DMS114 treated with DMSO at 0.1 percent for 48 hours (cell line): Measurements from ENCODE around the gene HACD3.
"Not testable (repeated sequence)": the region's sequence is repeated elsewhere in the genome, so short reads cannot be mapped to it uniquely, and the experiment has no call there.

Experiments used
- DNase-seq: peaks from one replicate; lab custom pipeline; 2025; ENCODE audit not compliant: unreplicated experiment; lab: John Stamatoyannopoulos, UW

HACD3 gene

DNA sequence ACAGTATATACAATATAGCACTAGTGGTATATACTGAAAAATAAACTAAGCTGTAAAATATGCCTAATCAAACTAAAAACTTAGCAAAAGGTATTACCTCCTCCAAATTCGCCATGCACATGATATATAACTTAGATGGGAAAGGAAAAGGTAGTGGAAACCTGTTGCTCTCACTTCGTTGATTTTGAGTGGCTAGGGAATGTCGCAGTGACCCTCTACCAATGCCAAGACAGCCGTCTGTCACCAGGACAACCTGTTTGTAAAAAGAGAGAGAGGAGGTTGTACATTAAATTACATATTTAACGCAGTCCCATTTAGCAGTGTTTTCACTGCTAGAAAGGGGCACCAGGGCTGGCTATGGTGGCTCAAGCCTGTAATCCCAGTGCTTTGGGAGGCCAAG is 69.4 kb downstream of the HACD3 start:
- DNase-seq = no peak

- DNase-seq = no peak
Measured at GRCh38 chr15:65603134-65603533, 72.9 kb downstream of the HACD3 start.

DNA sequence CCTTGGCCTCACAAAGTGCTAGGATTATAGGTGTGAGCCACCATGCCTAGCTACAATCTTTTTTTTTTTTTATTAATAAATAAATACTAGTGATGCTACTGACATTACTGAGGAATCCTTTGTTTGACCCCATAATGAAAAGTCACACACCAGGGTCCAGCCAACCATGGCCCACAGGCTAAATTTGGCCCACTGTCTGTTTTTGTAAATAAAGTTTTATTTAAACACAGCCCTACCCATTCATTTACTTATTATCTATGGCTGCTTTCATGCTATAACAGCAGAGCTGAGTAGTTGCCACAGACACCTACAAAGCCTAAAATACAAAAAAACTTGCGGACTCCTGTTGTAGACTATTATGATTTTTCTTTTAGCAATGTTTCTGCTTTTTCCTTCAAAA is 73.3 kb downstream of the HACD3 start:
- DNase-seq = no peak

DNA sequence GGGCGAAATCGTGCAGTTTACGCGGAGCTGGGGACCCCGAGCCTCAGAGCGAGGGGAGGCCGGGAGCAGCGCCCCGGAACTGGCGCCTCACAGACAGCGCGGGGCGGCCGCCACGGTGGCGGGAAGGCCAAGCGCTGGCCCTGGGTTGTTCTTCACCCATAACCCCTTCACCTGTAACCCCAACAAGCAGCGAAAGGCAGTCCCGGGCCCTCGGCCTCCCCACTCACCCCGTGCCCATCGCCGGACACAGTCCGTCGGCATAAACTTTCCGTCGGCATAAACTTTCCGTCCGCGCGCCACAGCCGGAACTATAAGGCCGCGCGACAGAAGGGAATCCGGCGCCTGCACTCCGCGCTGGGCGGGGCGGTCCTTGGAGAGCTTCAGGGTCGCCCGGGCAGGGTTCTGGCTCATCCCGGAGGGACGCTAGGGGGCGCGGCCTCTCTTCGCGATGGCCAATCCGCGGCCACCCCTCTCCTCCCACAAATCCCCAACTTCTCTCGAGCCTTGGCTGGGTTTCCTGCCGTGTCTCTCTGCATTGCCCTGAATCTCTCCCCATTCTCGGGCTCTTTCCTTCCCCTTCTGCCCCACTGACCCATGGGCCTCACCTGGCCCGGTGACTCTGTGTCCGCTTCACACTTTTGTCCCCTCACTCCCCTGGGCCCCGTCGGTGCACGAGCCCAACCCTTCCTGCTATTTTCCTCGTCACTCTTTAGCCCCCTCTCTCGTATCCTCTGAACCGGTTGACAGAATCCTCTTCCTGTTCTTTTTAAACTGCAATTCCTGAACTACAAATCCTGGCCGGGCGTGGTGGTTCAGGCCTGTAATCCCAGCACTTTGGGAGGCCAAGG is 80.8 kb downstream of the HACD3 start, which contains the start of gene INTS14:
Gene INTS14 (minus strand): TSS at position 261 of the 848 bp plus-strand sequence. CDS start 3,751 bp downstream, outside the sequence.
- peak; percentile 97 for DNase-seq

DNA sequence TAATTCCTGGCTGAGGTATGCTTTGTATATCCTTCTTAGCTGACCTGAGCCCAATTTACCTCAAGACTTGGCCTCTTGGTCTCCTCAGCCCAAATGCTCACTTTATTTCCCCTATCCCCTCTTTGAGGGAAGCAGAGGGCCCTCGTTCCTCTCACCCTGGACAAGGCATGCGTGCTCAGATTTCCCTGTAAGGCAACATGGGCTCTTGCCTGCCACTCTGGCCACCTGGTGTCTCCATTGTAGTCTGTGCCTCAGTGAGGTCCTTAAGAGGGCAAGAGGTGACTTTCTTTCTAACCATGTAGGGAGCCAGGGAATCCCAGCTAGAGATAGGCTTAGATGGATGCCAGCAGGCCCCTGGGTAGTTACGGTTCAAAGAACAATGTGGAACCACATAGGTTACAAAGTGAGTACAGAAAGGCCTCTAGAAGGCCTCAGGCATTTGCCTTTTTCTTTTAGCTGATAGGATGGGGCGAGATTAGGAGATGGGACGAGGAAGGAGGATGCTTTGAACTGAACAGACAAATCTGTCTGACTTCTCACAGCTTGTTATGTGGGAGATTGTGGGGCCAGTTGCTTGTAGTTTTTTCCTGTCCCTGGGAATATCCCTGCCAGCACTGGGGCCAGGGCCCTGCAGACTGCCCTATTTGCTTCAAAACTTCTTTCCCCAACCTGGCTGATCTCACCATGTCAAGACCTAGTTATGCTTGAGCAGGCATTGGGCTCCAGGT is 81.8 kb downstream of the HACD3 start:
- DNase-seq = no peak

DNA sequence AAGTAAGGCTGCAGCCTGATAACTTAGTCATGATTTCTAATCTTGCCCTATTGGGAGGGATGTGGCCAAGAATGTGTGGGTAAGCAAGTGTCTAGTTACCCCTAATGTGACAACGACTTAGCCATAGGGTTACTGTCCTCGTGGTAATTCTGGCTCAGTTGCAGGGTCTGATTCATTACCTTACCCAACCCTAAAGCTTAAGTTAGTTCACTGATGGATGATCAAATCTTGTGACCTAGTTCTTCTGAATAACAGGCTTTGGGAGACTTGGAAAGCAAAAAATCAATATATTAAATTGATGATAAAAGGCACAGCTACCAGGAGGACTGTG is 82.3 kb downstream of the HACD3 start:
- DNase-seq = no peak

DNA sequence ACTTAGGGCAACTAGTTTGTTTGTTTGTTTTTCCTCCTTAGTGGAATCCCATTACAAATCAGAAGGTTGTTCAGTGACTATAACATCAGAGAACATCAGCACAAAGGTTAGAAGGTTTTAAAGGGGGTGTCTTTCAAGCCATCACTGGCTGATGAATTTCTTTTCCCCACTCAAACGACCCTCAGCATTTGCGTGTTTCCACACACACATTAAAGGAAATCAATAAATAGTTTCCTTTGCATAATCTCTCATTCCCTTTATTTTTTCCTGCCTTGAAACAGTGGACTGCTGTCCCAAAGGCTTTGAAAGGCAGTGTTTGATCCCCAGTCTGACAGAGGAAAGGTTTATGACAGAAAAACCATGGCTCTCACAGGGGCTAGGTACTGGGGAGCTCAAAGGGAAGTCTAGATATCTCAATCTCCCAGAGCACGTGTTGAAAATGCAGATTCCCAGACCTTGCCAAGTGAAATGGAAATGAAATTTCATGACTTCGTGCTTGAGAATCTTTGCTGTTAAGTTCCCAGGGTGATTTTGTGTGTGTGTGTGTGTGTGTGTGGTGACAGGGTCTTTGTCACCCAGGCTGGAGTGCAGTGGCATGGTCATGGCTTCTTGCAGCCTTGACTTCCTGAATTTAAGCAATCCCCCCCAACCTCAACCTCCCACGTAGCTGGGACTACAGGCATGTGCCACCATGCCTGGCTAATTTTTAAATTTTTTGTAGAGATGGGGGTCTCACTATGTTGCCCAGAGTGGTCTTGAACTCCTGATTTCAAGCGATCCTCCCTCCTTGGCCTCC is 82.9 kb downstream of the HACD3 start:
- DNase-seq = no peak

GRCh38 chr15:65615887-65616286 is 85.6 kb downstream of the HACD3 start:
- not testable (repeated sequence) for DNase-seq

- DNase-seq = no peak
Measured at GRCh38 chr15:65618560-65619109, 88.4 kb downstream of the HACD3 start.

DNA sequence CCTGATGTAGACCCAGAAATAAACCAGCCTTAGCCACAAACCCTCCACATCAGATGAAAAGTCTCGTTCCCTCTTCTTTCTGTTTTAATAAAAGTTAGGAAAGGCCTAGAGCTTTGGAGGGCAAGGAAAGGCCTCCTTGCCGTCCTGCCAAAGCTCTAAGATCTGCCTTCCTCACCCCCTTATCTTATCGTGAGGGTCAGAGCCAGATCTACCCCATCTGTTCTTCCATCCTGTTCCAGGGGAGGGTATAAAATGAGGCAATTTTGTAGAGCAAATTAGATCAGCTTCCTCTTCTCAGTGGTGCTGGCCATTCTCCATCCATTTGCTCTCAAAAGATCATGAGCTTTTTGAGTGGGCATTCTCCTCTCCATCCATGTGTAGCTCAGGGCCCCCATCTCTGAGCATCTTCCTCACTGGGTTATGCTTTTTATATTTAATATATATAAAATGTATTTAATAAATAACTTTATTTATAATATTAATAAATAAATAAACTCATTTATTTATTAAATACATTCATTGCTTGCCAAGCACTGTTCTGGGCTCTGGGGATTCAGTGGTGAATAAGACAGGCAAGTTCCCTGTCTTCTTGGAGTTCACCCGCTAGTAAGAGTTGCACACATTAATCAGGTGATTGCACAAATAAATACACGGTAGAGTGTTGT is 89.5 kb downstream of the HACD3 start:
- DNase-seq = no peak

DNA sequence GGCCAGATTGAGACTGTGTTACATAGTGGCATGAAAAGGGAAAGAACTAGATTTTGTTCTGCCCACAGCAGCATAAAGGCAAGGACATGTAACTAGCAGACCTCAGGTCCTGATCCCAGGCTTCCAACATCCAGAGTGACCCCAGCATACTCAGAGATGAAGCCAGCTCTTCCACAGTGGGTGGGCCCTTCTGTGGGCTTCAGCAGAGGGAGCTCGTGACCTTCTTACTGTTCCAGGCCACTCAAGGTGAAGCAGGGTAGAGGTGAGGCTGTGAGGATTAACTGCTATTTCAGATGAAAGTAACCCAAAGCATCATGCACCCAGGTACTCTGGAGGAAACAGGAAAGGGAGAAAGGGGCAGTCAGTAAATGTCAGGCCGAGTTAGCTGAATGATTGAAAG is 90.6 kb downstream of the HACD3 start:
- DNase-seq = no peak

DNA sequence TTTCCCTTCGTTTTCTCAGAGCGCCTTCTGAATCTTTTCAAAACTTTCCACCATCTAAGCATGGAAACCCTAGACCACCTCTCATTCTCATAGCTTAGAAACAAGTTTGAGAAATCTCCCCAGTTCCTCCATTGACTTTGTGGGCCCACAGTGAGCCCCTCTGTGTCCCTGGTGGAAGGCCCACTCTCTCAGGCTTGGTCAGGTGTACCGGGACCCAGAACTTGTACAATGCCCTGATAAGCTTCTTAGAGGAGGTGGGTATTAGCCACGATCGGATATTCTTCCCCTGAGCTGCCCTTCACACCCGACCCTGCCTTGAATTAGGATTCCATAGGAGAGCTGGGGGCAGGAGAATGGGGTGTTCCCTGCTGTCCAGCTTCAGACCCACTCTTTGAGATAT is 91.4 kb downstream of the HACD3 start, which contains the start of gene SLC24A1:
Gene SLC24A1 (plus strand): TSS at position 301 of the 400 bp plus-strand sequence. CDS start 2,143 bp downstream, outside the sequence.
- DNase-seq = no peak

GRCh38 chr15:65623103-65623502 is 92.8 kb downstream of the HACD3 start:
- DNase-seq = no peak

- DNase-seq = no peak
Measured at GRCh38 chr15:65626856-65627255, 96.6 kb downstream of the HACD3 start.
